ENCODE data around the gene PPP1R8. TPM values are rescaled to one million over a fixed set of nuclear protein-coding genes. Genes with fewer than 3 reads are reported as not detected.

Gene PPP1R8
- total RNA-seq, 1 experiment from 2014 or later: 57.4 TPM

GRCh38 chr1:27832762-27833161, 2.2 kb downstream of the PPP1R8 start:
- H3K36me3 ChIP-seq (ENCODE audit: control insufficient read depth in 1 of 2, insufficient read depth in 2 of 2, low read length in 2 of 2): peaks cover 11 to 33% of the 10 kb centered on the region in 2 experiments
- TF ChIP-seq ZFX (IDR thresholded peaks at IDR 0.05) (no peak), FOSL1 (IDR thresholded peaks at IDR 0.05; ENCODE audit: low read depth) (no peak), EZH2 (IDR thresholded peaks at IDR 0.05) (no peak), EZH2phosphoT487 (IDR thresholded peaks at IDR 0.05; ENCODE audit: borderline replicate concordance) (no peak), MAX (IDR thresholded peaks at IDR 0.05) (no peak), ZNF274 (IDR thresholded peaks at IDR 0.05; ENCODE audit: low read depth, low read length) (no peak), POLR2AphosphoS5 (IDR thresholded peaks at IDR 0.05; ENCODE audit: low read depth, low read length) (no peak), YY1 (IDR thresholded peaks at IDR 0.05; ENCODE audit: extremely low read depth, insufficient replicate concordance, low read depth, low read length) (no peak), SIN3A (IDR thresholded peaks at IDR 0.05; ENCODE audit: low read depth) (no peak), EGR1 (IDR thresholded peaks at IDR 0.05; ENCODE audit: low read depth) (no peak), CEBPB (IDR thresholded peaks at IDR 0.05; ENCODE audit: low read depth) (no peak), ELF1 (IDR thresholded peaks at IDR 0.05; ENCODE audit: borderline replicate concordance, low read depth) (no peak), POLR2A (IDR thresholded peaks at IDR 0.05; ENCODE audit: borderline replicate concordance, extremely low read depth, insufficient read depth, insufficient read length) (no peak), TCF7L2 (IDR thresholded peaks at IDR 0.05; ENCODE audit: borderline replicate concordance, extremely low read depth, insufficient read depth, insufficient read length) (no peak), ATF3 (IDR thresholded peaks at IDR 0.05) (no peak), JUND (IDR thresholded peaks at IDR 0.05) (no peak), CTCF (IDR thresholded peaks at IDR 0.05 in 2 of 3, conservative IDR thresholded peaks at IDR 0.05 in 1 of 3; ENCODE audit: borderline replicate concordance in 1 of 3, insufficient read depth in 1 of 3, low read depth in 2 of 3, low read length in 2 of 3) (no peak), SRF (IDR thresholded peaks at IDR 0.05; ENCODE audit: low read depth) (no peak), RAD21 (IDR thresholded peaks at IDR 0.05; ENCODE audit: low read depth) (no peak), REST (IDR thresholded peaks at IDR 0.05; ENCODE audit: low read depth) (no peak)
- peaks cover 7 to 19% of the 10 kb centered on the region in 2 experiments for H3K4me1 ChIP-seq (ENCODE audit: control insufficient read depth in 1 of 2, insufficient read depth in 2 of 2, low read length in 2 of 2)
- ChIA-PET CTCF (no interaction called here), POLR2A (no interaction called here), RAD21 (ENCODE audit: low non-redundant PET in 1 of 2, low total read pairs in 2 of 2, uncharacterized antibody in 2 of 2, unreplicated experiment in 2 of 2) (no interaction called here)
- no peak overlapping the region for H3K9ac ChIP-seq (ENCODE audit: low read length)
- H3K9me3 ChIP-seq (ENCODE audit: control insufficient read depth in 1 of 2, insufficient read depth in 1 of 2, low read depth in 1 of 2, low read length in 2 of 2): peaks cover 0 to 6% of the 10 kb centered on the region in 2 experiments; a peak in 1 of 4 replicates
- H3K27me3 ChIP-seq (ENCODE audit: insufficient read depth, low read length): no peaks in the 10 kb centered on the region
- BruUV-seq (replicated peaks): no TSS peak
- no peaks in the 10 kb centered on the region; the same call in 1 of the 2 replicates for H4K20me1 ChIP-seq (ENCODE audit: insufficient read depth)
- intact Hi-C loops (cut with micrococcal nuclease): loop anchor here (5.0 kb wide), 1 partner anchor 160 kb away; the partner anchor contains the start of gene IFI6
- H3K4me2 ChIP-seq (ENCODE audit: low read length): peak overlapping the region; percentile 79; the same call in 1 of the 2 replicates
- H3K27ac ChIP-seq (ENCODE audit: low read depth, low read length): no peak overlapping the region
- no peak for ATAC-seq
- no peaks in the 10 kb centered on the region for H3K9me2 ChIP-seq (ENCODE audit: insufficient read depth)
- H2AFZ ChIP-seq (ENCODE audit: low read depth, low read length, poor library complexity, severe bottlenecking): no peak overlapping the region
- no peak overlapping the region for H3K4me3 ChIP-seq (replicated peaks in 1 of 2; ENCODE audit: low read depth in 1 of 2, low read length in 2 of 2)
- DNase-seq (ENCODE audit: low read depth, low spot score): no peak
- H3K79me2 ChIP-seq (ENCODE audit: insufficient read depth, low read length): peaks cover 68% of the 10 kb centered on the region
